HEK293T (cell line): ENCODE measurements around the gene ZNF385B.

Experiments
- BHLHE40 ChIP-seq: fragments of 450-650 bp; IDR thresholded peaks from 2 replicates; pipeline ENCODE4 v1.6.1; 2016; ENCODE audit warnings: mild to moderate bottlenecking, moderate library complexity, borderline replicate concordance
- ELF4 ChIP-seq: fragments of 450-650 bp; IDR thresholded peaks from 2 replicates; pipeline ENCODE4 v1.6.1; 2017; ENCODE audit warnings: antibody characterized with exemption
- FOXA1 ChIP-seq: fragments of 450-650 bp; IDR thresholded peaks from 2 replicates; pipeline ENCODE4 v1.6.1; 2016; ENCODE audit warnings: mild to moderate bottlenecking
- L3MBTL2 ChIP-seq: fragments of 450-650 bp; conservative IDR thresholded peaks from 2 replicates; pipeline ENCODE4 v1.6.1; 2016; ENCODE audit warnings: mild to moderate bottlenecking
- TARDBP ChIP-seq: fragments of 450-650 bp; IDR thresholded peaks from 2 replicates; pipeline ENCODE4 v1.6.1; 2016
- ZNF384 ChIP-seq: fragments of 450-650 bp; IDR thresholded peaks from 2 replicates; pipeline ENCODE4 v1.6.1; 2016

GRCh38 chr2:179595284-179595683, 266.1 kb downstream of the ZNF385B start:
- no peak for TF ChIP-seq BHLHE40
- no peak for TF ChIP-seq ZNF384
- TF ChIP-seq ELF4 = no peak
- no peak for TF ChIP-seq TARDBP
- TF ChIP-seq L3MBTL2 = no peak
- no peak for TF ChIP-seq FOXA1
